HFF-Myc (cell line): ENCODE results near the gene TBX1.

Source experiments
- DNase-seq: peaks from one replicate; pipeline ENCODE4 v3.0.0-alpha.2; 2011; ENCODE audit warnings: low read depth; ENCODE audit errors: extremely low read depth
- H3K4me3 ChIP-seq: replicated peaks from 2 replicates; pipeline ENCODE4 v1.5.1; 2011; ENCODE audit warnings: low read depth, mild to moderate bottlenecking, control low read depth, low read length
- TF ChIP-seq, protein P1 (sequence below): IDR thresholded peaks from 2 replicates; pipeline ENCODE4 v1.5.1; 2012; ENCODE audit warnings: mild to moderate bottlenecking, low read depth, low read length, control low read depth; ENCODE audit errors: missing control alignments

Gene TBX1

DNA sequence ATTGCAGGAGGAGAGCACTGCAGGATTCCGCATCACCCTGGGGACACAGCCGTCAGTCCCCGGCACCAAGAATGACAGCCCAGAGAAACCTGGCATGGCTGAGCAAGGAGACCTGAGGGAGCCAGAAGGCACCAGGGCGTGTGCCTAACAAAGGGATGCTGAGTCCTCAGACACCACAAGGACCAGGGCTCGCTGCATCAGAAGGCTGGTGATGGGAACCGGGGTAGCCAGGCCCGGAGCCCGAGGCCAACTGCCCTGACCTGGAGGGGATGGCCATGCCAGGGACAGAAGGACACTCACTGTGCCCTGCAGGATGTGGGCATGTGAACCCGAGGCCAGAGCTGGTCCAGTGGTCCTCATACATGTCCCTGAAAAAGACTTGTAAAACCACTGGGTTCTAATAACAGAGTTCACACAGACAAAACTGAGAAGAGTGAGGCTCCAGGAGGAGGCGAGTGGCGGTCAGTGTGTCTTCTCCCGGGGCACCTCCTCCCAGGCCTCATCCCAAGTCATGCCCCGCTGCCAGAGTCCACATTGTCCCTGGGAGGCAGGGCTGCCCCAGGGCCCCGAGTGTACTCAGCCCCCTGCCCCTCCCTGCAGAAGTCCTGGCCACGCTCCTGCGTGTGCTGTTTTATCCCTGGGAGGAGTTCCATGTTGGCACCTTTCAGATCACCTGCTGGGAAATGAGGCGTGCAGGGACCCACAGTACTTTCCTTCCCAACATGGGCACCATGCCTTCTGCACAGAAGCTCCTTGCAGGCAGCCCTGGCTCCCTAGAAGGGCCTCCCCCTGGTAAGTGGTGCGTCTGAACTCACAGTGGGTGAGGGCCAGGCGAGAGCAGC lies 42.5 kb downstream of the TBX1 start:
- TF ChIP-seq, protein P1, sequence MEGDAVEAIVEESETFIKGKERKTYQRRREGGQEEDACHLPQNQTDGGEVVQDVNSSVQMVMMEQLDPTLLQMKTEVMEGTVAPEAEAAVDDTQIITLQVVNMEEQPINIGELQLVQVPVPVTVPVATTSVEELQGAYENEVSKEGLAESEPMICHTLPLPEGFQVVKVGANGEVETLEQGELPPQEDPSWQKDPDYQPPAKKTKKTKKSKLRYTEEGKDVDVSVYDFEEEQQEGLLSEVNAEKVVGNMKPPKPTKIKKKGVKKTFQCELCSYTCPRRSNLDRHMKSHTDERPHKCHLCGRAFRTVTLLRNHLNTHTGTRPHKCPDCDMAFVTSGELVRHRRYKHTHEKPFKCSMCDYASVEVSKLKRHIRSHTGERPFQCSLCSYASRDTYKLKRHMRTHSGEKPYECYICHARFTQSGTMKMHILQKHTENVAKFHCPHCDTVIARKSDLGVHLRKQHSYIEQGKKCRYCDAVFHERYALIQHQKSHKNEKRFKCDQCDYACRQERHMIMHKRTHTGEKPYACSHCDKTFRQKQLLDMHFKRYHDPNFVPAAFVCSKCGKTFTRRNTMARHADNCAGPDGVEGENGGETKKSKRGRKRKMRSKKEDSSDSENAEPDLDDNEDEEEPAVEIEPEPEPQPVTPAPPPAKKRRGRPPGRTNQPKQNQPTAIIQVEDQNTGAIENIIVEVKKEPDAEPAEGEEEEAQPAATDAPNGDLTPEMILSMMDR, result no peak
- DNase-seq, result no peak
- H3K4me3 ChIP-seq, result no peak overlapping the region

GRCh38 chr22:19803736-19804267 lies 43.2 kb downstream of the TBX1 start:
- DNase-seq, result no peak
- TF ChIP-seq, protein P1, result no peak
- H3K4me3 ChIP-seq, result no peak overlapping the region

DNA sequence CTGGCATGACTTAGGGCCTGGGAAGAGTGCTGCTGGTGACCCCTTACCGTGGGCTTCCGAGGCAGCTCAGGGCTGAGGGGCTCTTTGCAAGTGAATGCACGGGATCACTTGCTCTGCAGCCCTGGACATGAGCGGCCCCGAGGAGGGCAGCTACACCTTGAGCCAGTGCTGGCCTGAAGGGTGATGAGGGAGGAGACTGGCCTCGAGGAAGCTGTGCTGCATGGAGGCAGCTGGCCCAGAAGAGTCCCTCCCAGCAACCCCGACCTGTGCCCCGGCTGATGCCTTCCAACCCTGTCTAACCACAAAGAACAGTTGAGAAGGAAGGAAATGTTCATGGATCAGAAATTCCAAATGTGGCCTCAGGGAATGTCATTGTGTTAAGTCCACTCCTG lies 45.2 kb downstream of the TBX1 start:
- no peak for DNase-seq
- H3K4me3 ChIP-seq, result no peak overlapping the region
- TF ChIP-seq, protein P1, result no peak

- DNase-seq, result no peak
- no peak overlapping the region for H3K4me3 ChIP-seq
- TF ChIP-seq, protein P1, result no peak
Measured at GRCh38 chr22:19806213-19807160, 45.9 kb downstream of the TBX1 start.

GRCh38 chr22:19807161-19807913 lies 46.8 kb downstream of the TBX1 start:
- TF ChIP-seq, protein P1, result no peak
- DNase-seq, result no peak
- no peak overlapping the region for H3K4me3 ChIP-seq
